Measurements from ENCODE around the gene DOK3.
A peak's percentile ranks its signal among the peaks of the same experiment; 100 is the strongest.

Gene DOK3

DNA sequence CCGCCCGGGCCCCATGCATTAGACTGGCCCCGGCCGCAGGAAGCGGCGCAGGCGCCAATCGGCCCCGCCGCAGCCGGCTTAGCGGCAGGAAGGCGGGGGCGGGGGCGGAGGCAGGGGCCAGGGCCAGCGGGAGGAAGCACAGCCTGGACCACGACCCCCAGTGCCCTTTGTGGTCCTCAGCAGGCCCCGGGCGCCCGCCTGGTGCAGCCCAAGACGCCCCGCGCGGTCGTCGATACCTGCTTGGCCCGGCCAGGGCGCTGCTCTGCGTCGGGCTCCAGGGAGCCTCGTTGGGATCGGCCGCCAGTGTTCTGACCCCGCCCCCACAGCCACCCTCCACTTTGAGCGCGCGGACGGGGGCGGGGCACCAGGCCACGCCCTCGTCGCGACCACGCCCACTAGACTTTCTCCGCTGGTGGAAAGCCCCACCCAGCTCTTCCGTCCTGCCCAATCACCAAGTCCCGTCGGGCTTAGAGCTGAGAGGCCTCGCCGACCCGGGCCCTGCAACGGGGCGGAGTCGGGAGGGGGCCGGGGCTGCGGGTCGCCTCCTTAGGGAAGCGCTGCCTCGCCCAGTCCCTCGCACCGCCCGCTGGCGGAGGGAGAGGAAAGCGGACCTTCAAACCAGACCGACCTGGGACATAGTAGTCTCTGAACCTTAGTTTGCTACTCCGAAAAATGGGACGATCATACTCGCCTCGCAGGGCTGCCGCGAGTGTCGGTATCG lies 12.2 kb downstream of the DOK3 start, which contains the start of gene PDLIM7:
TSS of gene PDLIM7 (minus strand) at position 313 of the 721 bp plus-strand sequence. CDS start 1,092 bp downstream, outside the sequence.
- peak; percentile 87 for DNase-seq (ENCODE audit: low read depth)

GRCh38 chr5:177496727-177497291 lies 12.8 kb downstream of the DOK3 start:
- peak; percentile 68 for DNase-seq (ENCODE audit: low read depth)
- no peak for TF ChIP-seq CTCF (conservative IDR thresholded peaks at IDR 0.05; ENCODE audit: low read depth, low read length)
- H3K4me3 ChIP-seq (ENCODE audit: low read length), result peak overlapping the region; percentile 81

More for the DNA sequence above, 12.2 kb downstream of the DOK3 start, which contains the start of gene PDLIM7:
- peak within 1 kb of the TSS; percentile 81 for H3K4me3 ChIP-seq (ENCODE audit: low read length)
- TF ChIP-seq CTCF (conservative IDR thresholded peaks at IDR 0.05; ENCODE audit: low read depth, low read length), result peak; percentile 10

GRCh38 chr5:177496070-177496726 lies 13.4 kb downstream of the DOK3 start:
- TF ChIP-seq CTCF (conservative IDR thresholded peaks at IDR 0.05; ENCODE audit: low read depth, low read length), result peak; percentile 48
- peak overlapping the region; percentile 81 for H3K4me3 ChIP-seq (ENCODE audit: low read length)
- DNase-seq (ENCODE audit: low read depth), result no peak

- DNase-seq (ENCODE audit: low read depth), result peak; percentile 75
- no peak for TF ChIP-seq CTCF (conservative IDR thresholded peaks at IDR 0.05; ENCODE audit: low read depth, low read length)
- peak overlapping the region; percentile 81 for H3K4me3 ChIP-seq (ENCODE audit: low read length)
Observed at GRCh38 chr5:177495243-177496060, 14.2 kb downstream of the DOK3 start.

DNA sequence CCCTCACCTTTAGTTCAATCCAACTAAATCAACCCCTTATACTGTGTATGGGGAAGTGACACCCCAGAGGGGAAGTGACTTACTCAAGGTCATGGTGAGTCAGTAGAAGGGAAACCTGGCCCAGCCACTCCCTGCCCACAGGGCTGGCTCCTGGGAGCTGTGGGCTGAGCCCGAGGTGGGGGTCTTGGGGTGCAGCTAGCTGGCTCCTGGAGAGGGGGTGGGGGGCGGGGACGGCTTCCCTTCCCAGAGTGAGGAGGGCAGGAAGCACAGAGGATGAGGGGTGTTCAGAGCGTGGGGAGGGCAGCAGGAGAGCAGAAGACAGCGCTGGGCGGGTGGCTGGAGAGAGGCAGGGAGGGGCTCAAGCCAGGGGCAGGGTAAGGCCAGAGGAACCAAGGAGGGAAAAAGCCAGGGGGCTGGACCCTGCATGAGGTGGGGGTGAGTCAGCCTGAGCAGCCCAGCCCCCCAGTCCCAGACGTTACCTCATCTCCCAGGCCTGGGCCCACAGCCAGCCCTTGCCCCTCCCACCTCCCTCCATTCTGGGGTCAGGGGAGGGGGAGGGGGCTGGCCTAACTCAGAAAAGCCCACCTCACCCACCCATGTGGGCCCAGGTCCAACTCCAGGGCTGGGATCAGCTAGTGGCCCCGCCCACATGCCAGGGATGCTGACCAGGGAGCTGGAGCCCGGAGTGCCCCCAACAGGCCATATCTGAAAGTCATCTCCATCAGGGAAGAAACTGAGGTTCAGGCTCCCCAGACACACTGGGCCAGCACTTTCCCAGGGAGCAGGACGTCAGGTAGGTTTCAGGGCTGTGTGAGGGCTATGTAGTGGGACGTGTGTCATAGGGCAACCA lies 15.1 kb downstream of the DOK3 start:
- DNase-seq (ENCODE audit: low read depth), result peak; percentile 81
- TF ChIP-seq CTCF (conservative IDR thresholded peaks at IDR 0.05; ENCODE audit: low read depth, low read length), result peak; percentile 60
- peak overlapping the region; percentile 81 for H3K4me3 ChIP-seq (ENCODE audit: low read length)

GRCh38 chr5:177493795-177494345 lies 15.8 kb downstream of the DOK3 start:
- DNase-seq (ENCODE audit: low read depth), result no peak
- TF ChIP-seq CTCF (conservative IDR thresholded peaks at IDR 0.05; ENCODE audit: low read depth, low read length), result no peak
- peak overlapping the region; percentile 1 for H3K4me3 ChIP-seq (ENCODE audit: low read length)
